Trophoblast cell (in vitro differentiated cells and primary cell): ENCODE data around the gene UBAP1L.

Experiments
- DNase-seq, 2 donors: peaks; one replicate each; pipeline ENCODE4 v3.0.0-alpha.2; 2016
- H2AFZ ChIP-seq: 2 replicates; pipeline ENCODE4 v1.6.1; 2013; ENCODE audit warnings: low read length, moderate library complexity, mild to moderate bottlenecking; ENCODE audit not compliant: insufficient read depth, poor library complexity
- H2AK5ac ChIP-seq: 2 replicates; pipeline ENCODE4 v1.6.1; 2013; ENCODE audit warnings: mild to moderate bottlenecking, low read length
- H2BK120ac ChIP-seq: 2 replicates; pipeline ENCODE4 v1.6.1; 2013; ENCODE audit warnings: low read length, mild to moderate bottlenecking, moderate library complexity; ENCODE audit not compliant: insufficient read depth, poor library complexity
- H2BK12ac ChIP-seq: 2 replicates; pipeline ENCODE4 v1.6.1; 2013; ENCODE audit warnings: mild to moderate bottlenecking, low read length, moderate library complexity
- H2BK5ac ChIP-seq: 2 replicates; pipeline ENCODE4 v1.6.1; 2013; ENCODE audit warnings: low read length, low read depth, moderate library complexity, mild to moderate bottlenecking; ENCODE audit not compliant: poor library complexity
- H3K14ac ChIP-seq: 2 replicates; pipeline ENCODE4 v1.6.1; 2013; ENCODE audit warnings: mild to moderate bottlenecking, low read length
- H3K18ac ChIP-seq: 2 replicates; pipeline ENCODE4 v1.6.1; 2013; ENCODE audit warnings: mild to moderate bottlenecking, low read length
- H3K23ac ChIP-seq: 2 replicates; pipeline ENCODE4 v1.6.1; 2013; ENCODE audit warnings: low read length
- H3K27ac ChIP-seq: 2 replicates; pipeline ENCODE4 v1.5.1; 2013; ENCODE audit warnings: low read depth, mild to moderate bottlenecking, inconsistent platforms, low read length, moderate library complexity
- H3K27me3 ChIP-seq: 2 replicates; pipeline ENCODE4 v1.6.1; 2013; ENCODE audit warnings: inconsistent platforms, mild to moderate bottlenecking, low read length, moderate library complexity; ENCODE audit not compliant: insufficient read depth
- H3K36me3 ChIP-seq, 2 experiments: 1 replicate in 1 of 2; 2 replicates in 1 of 2; pipeline ENCODE4 v1.6.1; 2013; ENCODE audit warnings: low read length in 2 of 2, mild to moderate bottlenecking in 2 of 2, moderate library complexity in 1 of 2; ENCODE audit not compliant: insufficient read depth in 2 of 2, control insufficient read depth in 1 of 2
- H3K4ac ChIP-seq: 2 replicates; pipeline ENCODE4 v1.6.1; 2013; ENCODE audit warnings: low read depth, mild to moderate bottlenecking, low read length, moderate library complexity
- H3K4me1 ChIP-seq, 2 experiments: 1 replicate in 1 of 2; 2 replicates in 1 of 2; pipeline ENCODE4 v1.6.1; 2013; ENCODE audit warnings: low read length in 2 of 2, mild to moderate bottlenecking in 2 of 2, moderate library complexity in 1 of 2; ENCODE audit not compliant: insufficient read depth in 2 of 2, control insufficient read depth in 1 of 2
- H3K4me2 ChIP-seq: 2 replicates; pipeline ENCODE4 v1.6.1; 2013; ENCODE audit warnings: inconsistent platforms, mild to moderate bottlenecking, low read length, moderate library complexity
- H3K4me3 ChIP-seq: 2 replicates; pipeline ENCODE4 v1.5.1; 2013; ENCODE audit warnings: mild to moderate bottlenecking, low read depth, low read length, inconsistent platforms
- H3K79me1 ChIP-seq: one replicate; pipeline ENCODE4 v1.6.1; 2013; ENCODE audit warnings: low read length
- H3K79me2 ChIP-seq: 2 replicates; pipeline ENCODE4 v1.6.1; 2013; ENCODE audit warnings: low read length, mild to moderate bottlenecking; ENCODE audit not compliant: control insufficient read depth, insufficient read depth, poor library complexity
- H3K9ac ChIP-seq: 2 replicates; pipeline ENCODE4 v1.6.1; 2013; ENCODE audit warnings: mild to moderate bottlenecking, low read length
- H3K9me3 ChIP-seq: 2 replicates; pipeline ENCODE4 v1.6.1; 2013; ENCODE audit warnings: low read depth, mild to moderate bottlenecking, control low read depth, inconsistent platforms, low read length; ENCODE audit not compliant: insufficient read depth
- H4K12ac ChIP-seq: 2 replicates; pipeline ENCODE4 v1.6.1; 2013; ENCODE audit warnings: low read depth, mild to moderate bottlenecking, low read length, moderate library complexity
- H4K8ac ChIP-seq: 2 replicates; pipeline ENCODE4 v1.6.1; 2013; ENCODE audit warnings: low read depth, mild to moderate bottlenecking, low read length, moderate library complexity
- H4K91ac ChIP-seq: one replicate; pipeline ENCODE4 v1.6.1; 2013; ENCODE audit warnings: low read depth, mild to moderate bottlenecking, low read length, moderate library complexity
- WGBS: extraction: QIAGEN DNeasy Blood & Tissue Kit; methylation state at CpG from one replicate; pipeline ENCODE4 v1.1.7; 2013; ENCODE audit warnings: missing lambda C conversion rate; ENCODE audit not compliant: insufficient read length, insufficient coverage; ENCODE audit errors: extremely low coverage; 5-methylcytosine and 5-hydroxymethylcytosine counted together

The UBAP1L gene

DNA sequence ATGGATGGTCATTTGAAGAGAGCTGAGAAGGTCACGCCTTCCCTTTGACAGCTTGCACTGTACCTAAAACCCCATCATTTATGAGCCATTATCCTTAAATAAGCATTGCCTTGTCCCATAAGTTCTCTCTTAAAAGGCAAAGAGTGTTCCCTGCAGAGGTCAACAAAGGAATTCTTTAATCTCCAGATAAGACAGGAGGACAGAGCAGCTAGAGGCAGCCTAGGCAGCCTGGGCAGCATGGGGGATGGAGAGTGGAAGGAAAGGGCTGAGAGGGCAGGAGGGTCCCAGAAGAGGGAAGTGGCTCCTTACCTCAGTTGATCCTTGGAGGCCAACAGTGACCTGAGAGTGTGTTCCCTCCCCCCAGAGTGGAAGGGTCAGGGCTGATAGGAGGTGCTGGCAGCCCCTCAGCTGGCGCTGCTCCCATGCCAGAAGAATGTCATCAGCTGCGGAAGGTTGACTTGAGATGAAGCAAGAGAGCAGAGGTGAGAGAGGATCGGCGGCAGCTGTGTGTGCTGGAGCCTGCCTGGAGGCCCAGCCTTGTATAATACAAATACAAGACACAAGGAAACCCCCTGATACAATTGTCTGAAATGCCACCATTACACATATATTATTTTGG lies 25.7 kb downstream of the UBAP1L start:
- peaks cover 0 to 2% of the 10 kb centered on the region in 2 experiments for H3K4me1 ChIP-seq
- no peak overlapping the region for H3K4me2 ChIP-seq
- DNase-seq = peak; percentile 63 to 64
- no peaks in the 10 kb centered on the region for H3K36me3 ChIP-seq
- H3K27ac ChIP-seq = no peak overlapping the region
- no peaks in the 10 kb centered on the region for H3K79me1 ChIP-seq
- H3K27me3 ChIP-seq = no peaks in the 10 kb centered on the region
- H2BK5ac ChIP-seq = no peak overlapping the region
- H3K4me3 ChIP-seq = no peak overlapping the region
- no peak overlapping the region for H4K91ac ChIP-seq
- H3K18ac ChIP-seq = no peak overlapping the region
- no peak overlapping the region for H3K9ac ChIP-seq
- H2AFZ ChIP-seq = no peak overlapping the region
- H3K14ac ChIP-seq = no peak overlapping the region
- no peaks in the 10 kb centered on the region for H3K9me3 ChIP-seq
- no peak overlapping the region for H2BK120ac ChIP-seq
- no peak overlapping the region for H3K4ac ChIP-seq
- H3K23ac ChIP-seq = no peak overlapping the region
- H4K8ac ChIP-seq = no peak overlapping the region
- H4K12ac ChIP-seq = no peak overlapping the region
- no peak overlapping the region for H2BK12ac ChIP-seq
- H2AK5ac ChIP-seq = no peak overlapping the region
- no peaks in the 10 kb centered on the region for H3K79me2 ChIP-seq
- no CpG with 5 or more reads among the region's 5 CpGs for WGBS

DNA sequence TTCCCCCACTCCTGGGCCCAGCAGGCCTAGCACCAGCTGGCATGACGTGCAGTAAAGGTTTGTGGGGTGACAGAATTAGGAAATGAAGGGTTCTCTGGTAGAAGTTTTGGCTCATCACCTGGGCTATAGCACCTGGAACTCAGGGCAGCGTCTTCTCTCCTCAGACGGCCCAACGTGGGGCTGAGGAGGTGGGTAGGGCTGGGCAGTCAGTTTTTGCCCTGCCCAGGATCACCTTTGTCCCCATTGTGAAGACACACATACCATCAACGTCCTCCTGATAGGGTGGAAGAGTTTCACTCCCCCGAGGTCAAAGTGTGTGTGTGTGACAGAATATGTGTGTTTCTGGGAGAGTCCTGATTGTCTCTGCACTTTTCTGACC lies 26.4 kb downstream of the UBAP1L start:
- H3K9ac ChIP-seq = no peak overlapping the region
- no peak overlapping the region for H3K14ac ChIP-seq
- H4K91ac ChIP-seq = no peak overlapping the region
- H3K4ac ChIP-seq = no peak overlapping the region
- no peak overlapping the region for H3K27ac ChIP-seq
- H3K27me3 ChIP-seq = no peaks in the 10 kb centered on the region
- H2BK120ac ChIP-seq = no peak overlapping the region
- H3K36me3 ChIP-seq = no peaks in the 10 kb centered on the region
- H2BK12ac ChIP-seq = no peak overlapping the region
- H4K8ac ChIP-seq = no peak overlapping the region
- H4K12ac ChIP-seq = no peak overlapping the region
- H3K4me1 ChIP-seq = peaks cover 0 to 2% of the 10 kb centered on the region in 2 experiments
- H2BK5ac ChIP-seq = no peak overlapping the region
- peak; percentile 21 to 53 for DNase-seq
- H3K4me3 ChIP-seq = no peak overlapping the region
- no peak overlapping the region for H2AK5ac ChIP-seq
- H3K4me2 ChIP-seq = no peak overlapping the region
- H3K79me2 ChIP-seq = no peaks in the 10 kb centered on the region
- H2AFZ ChIP-seq = no peak overlapping the region
- no CpG with 5 or more reads among the region's 6 CpGs for WGBS
- no peaks in the 10 kb centered on the region for H3K9me3 ChIP-seq
- no peaks in the 10 kb centered on the region for H3K79me1 ChIP-seq
- no peak overlapping the region for H3K23ac ChIP-seq
- no peak overlapping the region for H3K18ac ChIP-seq

DNA sequence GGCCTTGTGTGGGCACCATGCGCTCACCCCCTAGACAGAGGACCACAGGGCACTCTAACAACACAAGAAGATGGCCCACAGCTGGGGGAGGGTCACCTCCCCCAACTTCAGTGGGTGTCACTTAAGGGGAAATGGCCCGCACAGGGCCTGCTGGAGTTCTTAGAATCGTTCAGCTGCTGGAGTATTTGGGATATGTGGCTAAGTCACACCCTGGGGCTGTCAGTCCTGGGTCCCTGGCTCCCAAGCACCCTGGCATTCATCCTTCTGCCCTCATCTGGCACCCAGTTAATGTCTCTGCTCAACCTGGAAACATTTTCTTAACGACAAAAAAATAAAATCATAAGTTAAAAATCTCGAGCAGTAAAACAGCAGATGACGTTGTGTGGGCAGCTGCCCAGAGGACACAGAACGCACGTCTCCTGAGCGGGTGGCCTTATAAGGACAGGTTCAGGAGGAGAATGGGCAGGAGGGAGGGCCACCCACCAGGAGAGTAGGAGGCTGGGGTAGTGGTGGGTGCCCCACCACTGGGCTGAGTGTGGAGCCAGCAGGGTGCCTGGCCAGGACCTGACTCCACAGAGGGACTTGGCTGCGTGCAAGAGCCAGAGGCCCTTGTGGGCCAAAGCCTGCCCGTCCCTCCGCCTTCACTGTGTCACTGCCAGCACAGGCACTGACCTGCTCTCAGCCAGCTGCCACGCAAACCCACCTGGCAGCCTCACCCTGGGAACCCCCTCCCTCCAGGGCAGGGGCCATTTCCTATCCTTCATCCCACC lies 26.9 kb downstream of the UBAP1L start:
- no peak overlapping the region for H3K14ac ChIP-seq
- H3K9ac ChIP-seq = no peak overlapping the region
- WGBS = no CpG with 5 or more reads among the region's 13 CpGs

DNA sequence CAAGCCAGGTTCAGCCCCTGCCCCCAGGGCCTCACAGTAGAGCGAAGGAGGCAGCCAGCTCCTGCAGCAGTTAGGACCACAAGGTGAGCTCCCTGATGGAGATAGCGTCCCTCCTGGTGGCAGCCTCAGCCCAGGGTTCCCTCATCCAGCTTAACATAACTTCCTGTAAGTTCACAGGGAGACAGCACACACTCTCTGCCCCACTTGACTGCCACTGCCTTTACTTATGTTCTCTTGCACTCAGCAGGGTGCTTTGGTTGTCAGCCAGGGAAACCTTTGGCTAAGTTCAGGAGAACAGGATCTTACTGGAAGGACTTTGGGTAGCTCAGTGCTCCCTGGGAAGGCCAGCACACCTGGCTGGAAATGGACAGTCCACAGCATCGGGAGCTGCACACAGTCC lies 27.6 kb downstream of the UBAP1L start:
- Histone ChIP-seq H4K12ac (no peak overlapping the region), H3K4ac (no peak overlapping the region), H3K9ac (no peak overlapping the region), H3K27ac (no peak overlapping the region), H3K79me1 (no peaks in the 10 kb centered on the region), H2BK5ac (no peak overlapping the region), H3K4me1 (peaks cover 1 to 2% of the 10 kb centered on the region in 2 experiments), H2AK5ac (no peak overlapping the region), H3K4me2 (no peak overlapping the region), H3K79me2 (no peaks in the 10 kb centered on the region), H4K8ac (no peak overlapping the region), H3K18ac (no peak overlapping the region), H3K23ac (no peak overlapping the region), H3K36me3 (no peaks in the 10 kb centered on the region), H2AFZ (no peak overlapping the region), H3K14ac (no peak overlapping the region), H4K91ac (no peak overlapping the region), H2BK12ac (no peak overlapping the region), H3K9me3 (no peaks in the 10 kb centered on the region), H3K27me3 (no peaks in the 10 kb centered on the region), H2BK120ac (no peak overlapping the region), H3K4me3 (no peak overlapping the region)
- peak in 1 of 2 donors; percentile 15 for DNase-seq
- WGBS = no CpG with 5 or more reads among the region's 3 CpGs

More for the DNA sequence above, 26.9 kb downstream of the UBAP1L start:
- Histone ChIP-seq H3K4me2 (no peak overlapping the region), H3K36me3 (no peaks in the 10 kb centered on the region), H2AK5ac (no peak overlapping the region), H4K8ac (no peak overlapping the region), H3K79me1 (no peaks in the 10 kb centered on the region), H4K12ac (no peak overlapping the region), H3K23ac (no peak overlapping the region), H3K4me1 (peaks cover 0 to 2% of the 10 kb centered on the region in 2 experiments), H2BK120ac (no peak overlapping the region), H3K9me3 (no peaks in the 10 kb centered on the region), H3K27me3 (no peaks in the 10 kb centered on the region), H3K4ac (no peak overlapping the region), H4K91ac (no peak overlapping the region), H3K18ac (no peak overlapping the region), H2BK5ac (no peak overlapping the region), H3K27ac (no peak overlapping the region), H3K79me2 (no peaks in the 10 kb centered on the region), H2BK12ac (no peak overlapping the region), H2AFZ (no peak overlapping the region), H3K4me3 (no peak overlapping the region)
- peak; percentile 66 to 78 for DNase-seq
